GM19455 (cell line): ENCODE results near the gene NHSL2.
"Not testable (repeated sequence)": the region's sequence is repeated elsewhere in the genome, so short reads cannot be mapped to it uniquely, and the experiment has no call there.

Experiments used
- ATAC-seq: cut with Tn5 transposase; IDR thresholded peaks from one replicate; pipeline ENCODE4 v1.9.1; 2021; ENCODE audit not compliant: unreplicated experiment

The NHSL2 gene

DNA sequence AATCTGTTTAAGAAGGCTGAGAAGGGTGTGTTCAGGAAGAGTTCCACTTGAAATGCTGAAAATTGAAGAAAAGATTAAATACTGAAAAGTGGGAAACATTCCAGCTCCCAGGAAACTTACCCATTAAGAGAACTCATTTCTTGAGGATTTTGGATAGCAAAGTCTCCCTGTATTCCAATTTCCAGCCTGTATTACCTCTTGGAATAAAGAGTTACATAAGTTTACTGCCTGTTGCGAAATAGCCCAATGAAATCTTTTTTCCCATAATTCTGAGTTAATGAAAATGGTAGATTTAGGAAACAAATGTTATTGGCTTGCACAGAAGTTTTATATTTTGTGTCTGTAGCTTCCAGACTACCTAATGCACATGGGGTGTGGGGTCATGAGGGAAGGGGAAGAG is 12.0 kb downstream of the NHSL2 start:
- ATAC-seq: no peak

DNA sequence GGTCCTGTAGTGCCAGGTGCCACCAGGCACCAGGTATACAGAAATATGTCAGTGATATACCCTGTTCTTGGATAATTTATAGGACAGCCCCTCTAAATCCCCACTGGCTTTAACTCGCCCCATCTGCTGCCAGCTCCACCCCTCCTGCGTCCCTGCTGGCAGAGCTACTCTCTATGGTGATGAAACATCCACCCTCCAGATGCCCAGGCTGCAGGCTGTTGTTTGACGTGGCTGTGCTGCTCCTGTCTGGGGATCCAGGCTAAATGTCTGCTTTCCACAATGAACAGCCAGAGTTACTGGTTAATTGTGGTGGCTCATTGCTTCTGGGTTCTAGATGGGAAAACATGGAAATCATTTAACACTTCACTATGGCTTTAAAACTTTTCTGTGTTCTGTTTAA is 12.9 kb downstream of the NHSL2 start:
- no peak for ATAC-seq

DNA sequence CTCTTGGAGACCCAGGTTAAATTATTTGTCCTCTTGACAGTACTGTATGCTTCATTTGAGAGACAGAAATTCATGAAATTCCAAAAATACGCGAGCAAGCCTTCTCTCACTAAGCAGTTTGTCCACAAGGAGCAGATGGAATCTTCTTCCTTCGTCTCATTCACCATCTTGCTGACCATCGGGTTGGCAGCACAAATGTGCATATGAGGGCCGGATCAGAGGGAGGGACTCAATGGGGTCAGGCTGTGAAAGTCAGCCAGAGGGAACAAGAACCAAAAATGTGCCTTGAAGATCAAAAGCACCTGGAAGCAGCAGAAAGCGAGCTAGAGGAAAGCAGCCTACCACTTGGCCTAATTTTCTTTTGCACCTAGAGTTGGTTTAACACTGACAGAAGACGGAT is 16.4 kb downstream of the NHSL2 start:
- ATAC-seq: no peak

DNA sequence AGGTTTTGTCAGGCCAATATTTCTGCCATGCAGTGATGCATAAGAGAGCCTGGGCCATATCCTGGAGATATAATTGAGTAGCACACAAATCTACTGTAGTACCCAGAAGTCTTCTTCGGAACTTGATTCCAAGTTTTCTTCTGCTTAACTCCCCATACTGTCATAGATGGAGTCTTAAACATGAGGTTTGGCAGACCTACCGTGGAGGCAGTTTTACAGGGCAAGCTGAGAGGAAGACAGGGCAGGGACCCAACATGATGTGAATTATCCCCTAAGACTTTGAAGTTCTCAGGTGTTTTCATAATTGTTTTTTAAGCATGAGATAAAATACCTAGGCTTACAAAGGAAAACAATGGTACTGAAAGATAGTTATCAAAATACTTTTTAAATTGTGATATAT is 18.2 kb downstream of the NHSL2 start:
- ATAC-seq: no peak

DNA sequence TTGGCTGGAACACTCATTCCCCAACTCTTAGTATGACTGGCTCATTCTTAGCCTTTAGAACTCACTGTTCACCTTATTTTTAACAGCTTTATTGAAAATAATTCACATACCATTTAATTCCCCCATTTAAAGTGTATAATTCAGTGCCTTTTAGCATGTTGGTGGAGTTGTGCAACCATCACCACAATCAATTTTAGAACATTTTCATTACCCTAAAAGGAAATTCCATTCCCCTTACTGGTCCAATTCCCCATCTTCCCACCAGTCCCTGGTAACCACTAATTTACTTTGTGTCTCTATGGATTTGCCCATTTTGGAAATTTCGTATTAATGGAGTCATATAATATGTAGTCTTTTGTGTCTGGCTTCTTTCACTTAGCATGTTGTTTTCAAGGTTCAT is 19.7 kb downstream of the NHSL2 start:
- ATAC-seq: no peak

DNA sequence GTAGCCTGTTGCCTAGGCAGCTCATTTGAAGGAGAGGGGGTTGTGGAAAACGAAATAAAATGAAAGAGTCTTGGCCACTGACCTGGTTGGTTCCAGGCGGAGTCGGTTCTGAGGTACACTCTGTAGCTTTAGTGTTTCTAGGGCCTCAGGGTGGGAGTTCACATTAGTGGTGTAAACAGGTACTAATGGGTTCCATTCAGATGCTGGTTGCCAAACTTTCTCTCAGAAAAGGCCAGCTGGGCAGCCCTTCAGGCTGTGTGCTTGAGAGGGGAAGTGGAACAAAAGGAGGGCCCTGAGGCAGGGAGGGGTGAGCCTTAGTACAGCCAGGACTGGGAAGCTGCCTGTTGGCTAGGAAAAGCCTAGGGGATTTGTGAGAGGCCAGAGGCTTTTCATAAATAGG is 24.8 kb downstream of the NHSL2 start:
- ATAC-seq: no peak

DNA sequence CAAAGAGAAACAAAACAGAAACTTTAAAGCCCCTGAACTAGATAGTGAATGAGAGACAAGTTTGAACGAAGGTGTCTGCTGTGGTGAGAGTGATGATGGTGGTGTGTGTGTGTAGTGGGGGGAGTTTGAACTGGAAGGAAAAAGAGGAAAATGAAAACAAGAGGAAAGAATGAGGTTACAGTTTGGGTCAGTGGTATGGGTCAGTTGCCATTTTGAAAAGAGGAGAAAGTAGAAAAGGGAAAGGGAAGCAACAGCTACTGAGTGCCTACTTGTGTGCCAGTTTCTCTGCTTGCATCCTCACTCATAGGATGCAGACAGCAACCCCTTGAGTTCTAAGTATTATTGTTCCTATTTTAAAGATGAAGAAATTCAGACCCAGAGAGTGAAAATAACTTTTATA is 26.0 kb downstream of the NHSL2 start:
- no peak for ATAC-seq

DNA sequence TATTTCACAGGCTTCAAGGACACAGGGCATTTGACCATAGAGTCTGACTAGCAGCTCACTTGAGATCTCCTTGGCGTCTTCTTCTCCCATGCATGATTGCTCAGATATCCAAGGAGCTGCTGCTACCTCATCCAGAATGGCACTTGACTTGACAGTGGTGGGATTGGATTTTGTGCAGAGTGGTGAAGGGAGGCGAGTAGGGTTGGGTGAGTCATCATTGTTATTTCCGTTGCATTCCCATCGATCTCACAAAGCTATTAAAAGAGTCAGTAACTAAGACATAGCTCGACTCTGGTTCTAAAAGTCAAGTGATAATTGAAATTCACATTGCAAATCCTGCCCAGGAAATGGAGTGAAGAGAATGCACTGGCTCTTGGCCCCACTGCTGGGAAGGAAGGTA is 27.7 kb downstream of the NHSL2 start:
- no peak for ATAC-seq

DNA sequence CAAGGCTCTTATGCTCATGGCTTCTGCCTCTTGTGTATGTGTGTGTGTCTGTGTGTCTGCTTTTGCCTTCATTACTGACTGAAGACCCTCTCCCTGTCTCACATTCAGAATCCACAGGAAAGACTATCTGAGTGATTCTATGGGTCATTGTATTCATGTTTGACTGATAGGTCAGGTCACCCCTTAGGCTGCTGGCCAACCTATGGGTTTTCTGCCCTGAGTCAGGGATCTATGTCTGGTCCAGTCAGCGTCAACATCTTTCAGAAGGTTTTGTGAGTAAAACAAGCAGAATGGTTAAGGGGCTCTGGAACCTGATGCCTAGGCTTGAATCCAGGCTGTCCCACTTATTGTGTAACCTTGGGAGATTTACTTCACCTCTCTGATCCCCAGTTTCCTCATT is 30.5 kb downstream of the NHSL2 start:
- no peak for ATAC-seq

DNA sequence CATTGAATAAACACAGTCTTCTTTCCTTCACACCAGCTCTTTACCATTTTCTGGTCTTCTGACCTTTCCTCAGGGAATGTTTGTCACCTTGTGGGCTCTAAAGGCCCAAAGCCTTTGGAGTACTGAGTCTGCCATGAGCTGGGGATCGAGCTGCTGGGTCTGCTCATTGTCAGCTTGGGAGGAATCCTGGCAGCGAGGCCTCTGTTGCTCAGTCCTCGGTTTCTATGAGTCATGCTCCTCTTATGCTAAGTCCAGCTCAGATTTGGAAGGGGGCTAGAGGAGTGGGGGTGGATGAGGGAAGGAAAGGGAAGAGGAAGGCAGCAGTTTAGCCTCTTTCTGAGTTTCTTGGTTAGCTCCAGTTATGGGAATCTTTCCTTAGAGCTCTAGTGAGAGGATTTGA is 31.1 kb downstream of the NHSL2 start:
- no peak for ATAC-seq

DNA sequence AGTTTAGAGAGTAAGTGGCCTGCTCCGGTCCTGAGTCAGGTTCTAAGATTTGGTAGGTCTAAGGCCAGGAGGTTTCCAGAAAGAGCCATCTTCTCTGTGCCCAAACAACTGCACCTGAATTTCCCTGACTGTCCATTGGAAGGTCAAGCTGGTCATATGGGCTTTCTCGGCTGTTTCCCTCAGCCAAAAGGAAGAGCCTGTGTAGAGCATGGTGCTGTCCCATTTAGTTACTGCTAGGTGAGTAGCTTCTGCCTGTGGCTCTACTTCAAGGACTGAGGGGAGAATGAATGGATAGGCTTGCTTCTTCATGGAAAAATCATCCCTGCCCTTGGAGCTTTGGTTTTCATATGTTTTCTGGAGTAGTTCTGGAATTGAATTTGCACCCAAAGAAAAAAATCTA is 33.7 kb downstream of the NHSL2 start:
- no peak for ATAC-seq

DNA sequence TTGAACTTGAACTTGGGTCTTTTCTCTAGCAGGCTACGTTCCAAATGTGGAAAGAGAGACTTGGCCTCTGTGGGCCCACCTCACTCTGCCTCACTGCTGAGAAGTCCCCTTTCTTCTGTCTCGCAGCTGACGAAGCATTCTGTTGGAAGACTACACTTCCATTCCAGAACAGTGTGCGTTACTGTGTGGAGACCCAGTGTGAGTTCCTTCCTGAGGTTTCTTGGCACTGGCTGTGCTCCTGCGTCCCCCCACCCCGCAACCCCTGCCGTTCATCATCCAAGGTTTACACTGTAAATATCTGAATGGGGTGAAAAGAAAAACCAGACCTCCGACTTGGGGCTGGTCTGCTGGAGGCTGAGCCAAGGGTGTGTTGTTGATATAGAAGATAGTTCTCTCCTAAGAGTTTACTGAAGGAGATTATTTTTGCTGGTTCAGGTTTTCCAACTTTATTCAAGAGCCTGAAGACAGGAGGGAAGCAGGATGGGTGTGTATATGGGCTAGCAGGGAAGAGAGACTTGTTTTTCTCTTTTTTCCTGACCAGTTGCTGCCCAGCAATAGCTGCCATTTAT is 34.7 kb downstream of the NHSL2 start:
- ATAC-seq: no peak

DNA sequence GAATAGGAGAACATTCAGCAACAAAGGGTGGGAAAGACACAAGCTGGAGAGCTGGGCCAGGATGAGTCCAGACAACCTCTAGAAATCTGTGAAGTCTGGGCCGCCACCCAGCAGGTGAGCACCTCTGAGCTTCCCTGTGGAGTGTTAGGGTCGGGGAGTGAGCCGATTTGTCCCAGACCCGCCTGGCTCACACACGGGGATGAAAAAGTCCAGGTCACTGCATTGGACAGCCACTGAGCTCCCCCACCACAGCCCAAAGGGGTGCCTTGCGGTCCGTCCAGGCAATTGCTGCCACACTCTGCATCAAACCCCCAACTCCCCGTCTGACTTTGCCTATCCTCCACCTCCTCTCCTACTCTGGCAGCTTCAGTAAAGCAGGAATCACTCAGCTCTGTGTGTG is 38.7 kb downstream of the NHSL2 start:
- ATAC-seq: no peak

DNA sequence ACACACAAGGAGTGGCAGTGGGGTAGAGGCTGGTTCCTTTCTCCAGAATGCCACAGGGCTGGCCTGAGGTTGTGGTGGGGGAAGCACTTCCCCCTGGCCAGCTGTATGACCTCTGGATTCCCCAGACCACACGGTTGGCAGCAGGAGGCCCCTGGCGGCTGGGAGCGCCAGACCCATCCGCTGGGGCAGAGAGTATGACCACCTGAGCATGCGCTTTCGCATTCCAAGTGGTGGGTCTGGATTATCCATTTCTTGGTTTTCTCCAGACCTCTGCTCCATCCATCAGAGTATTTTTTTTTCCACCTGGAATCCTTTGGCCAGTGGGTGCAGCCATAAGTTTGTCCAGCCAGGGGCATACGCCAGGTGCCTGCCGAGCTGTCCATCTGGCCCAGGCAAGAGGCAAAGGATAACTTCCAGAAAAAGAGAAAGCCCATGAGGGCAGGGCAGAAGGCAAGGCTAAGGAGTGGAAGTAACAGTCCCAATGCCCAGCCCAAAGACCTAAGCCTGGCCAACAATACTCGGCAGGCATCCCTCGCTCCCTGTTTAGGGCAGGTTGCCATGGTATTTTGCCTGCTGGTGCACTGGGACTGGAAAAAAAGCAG is 39.3 kb downstream of the NHSL2 start:
- ATAC-seq: no peak

DNA sequence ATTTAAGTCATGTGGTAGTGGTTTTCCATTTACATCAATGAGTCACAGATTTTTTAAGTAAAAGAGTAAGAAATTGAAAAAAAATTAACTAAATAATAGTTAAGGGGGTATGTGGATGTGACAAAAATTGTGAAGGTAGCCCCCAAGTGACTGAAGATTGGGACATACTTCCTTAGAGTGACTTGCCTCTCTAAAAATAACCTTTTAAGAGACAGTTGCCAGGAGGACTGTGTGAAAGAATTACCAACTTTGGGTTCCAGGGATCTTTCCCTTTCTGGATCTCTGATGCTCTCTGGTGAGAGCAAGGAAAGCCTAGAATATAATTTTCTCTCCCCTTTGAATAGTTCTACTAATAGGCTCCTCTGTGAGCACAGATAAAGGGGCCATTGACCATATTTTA is 42.7 kb downstream of the NHSL2 start:
- no peak for ATAC-seq

DNA sequence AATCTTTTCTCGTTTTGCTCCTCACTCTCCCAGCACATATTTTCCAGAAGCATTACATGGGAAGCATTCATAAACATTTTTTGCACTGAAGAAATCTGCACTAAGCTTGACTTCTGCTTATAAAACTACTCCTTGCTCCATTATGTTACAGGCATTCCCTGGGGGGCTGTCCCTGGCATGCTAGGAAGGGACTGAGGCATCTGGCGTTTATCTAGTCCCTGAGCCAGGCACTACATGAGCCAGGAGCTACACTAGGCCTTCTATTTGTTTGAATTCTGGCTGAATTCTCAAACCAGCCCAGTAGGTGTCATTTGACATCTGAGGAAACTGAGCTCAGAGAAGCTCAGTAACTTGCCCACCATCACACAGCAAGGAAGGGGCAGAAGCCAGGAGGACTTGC is 43.3 kb downstream of the NHSL2 start:
- no peak for ATAC-seq

DNA sequence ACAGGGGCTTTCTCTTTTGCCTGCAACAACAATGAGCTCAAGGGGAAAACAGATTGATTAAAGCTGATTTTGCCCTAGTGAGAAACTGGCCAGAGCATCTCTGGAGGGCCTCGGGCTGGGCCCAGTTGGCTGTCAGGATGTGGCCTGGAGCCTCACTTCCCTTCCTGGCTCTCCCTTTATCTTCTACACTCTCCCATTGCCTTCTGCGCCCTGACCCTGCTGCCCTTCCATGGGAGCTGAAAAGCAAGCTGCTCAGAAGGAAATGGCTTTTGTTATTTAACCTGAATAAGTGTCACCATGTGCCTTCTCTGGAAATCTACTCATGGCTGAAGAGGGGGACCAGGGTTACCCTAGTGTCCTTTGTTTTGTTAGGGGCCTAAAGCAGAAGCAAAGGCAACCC is 43.8 kb downstream of the NHSL2 start:
- ATAC-seq: no peak

DNA sequence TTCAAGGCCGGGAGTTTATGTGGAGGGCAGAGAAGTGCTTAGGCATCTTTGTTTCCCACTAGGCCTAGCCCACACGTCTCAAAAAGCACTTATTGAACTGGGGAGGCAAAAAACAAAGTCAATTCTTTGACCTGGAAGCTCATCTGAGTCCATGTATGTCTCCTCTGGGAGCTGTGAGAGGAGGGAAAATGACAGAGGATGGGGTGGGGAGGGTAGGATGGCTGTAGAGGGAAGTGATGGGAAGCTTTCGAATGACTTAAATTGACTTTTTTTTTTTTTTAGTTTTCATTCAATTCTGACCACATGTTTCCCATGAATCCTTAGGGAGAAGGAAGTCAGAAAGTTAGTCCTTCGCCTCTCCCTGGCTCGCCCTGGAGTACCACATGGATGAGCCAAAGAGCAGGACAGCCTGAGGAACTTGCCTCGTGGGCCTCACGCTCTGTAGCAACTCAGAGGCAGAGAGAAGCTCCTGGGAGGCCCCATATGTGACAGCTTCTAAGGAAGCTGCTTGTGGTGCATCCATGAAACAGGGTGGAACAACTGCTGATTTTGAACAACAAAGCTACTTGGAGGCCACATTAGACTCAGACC is 45.0 kb downstream of the NHSL2 start:
- no peak for ATAC-seq

DNA sequence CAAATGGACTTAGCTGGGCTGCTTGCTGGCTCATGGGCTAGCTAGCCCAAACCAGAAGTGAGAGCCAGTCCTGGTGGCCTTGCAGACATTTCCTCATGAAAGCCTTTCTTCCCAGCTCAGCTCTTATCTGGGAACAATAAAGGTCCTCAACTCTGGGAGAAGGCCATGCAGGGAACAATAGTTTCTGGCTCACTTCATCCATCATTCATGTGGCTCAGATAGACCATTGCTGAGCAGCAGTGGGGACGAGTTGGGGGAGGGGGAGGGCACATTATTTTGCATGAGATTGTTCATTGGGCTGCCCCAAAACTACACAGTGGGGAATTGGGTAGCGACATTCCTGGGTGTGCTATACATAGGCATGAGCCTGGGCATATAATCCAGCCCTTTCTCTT is 47.6 kb downstream of the NHSL2 start:
- ATAC-seq: no peak

DNA sequence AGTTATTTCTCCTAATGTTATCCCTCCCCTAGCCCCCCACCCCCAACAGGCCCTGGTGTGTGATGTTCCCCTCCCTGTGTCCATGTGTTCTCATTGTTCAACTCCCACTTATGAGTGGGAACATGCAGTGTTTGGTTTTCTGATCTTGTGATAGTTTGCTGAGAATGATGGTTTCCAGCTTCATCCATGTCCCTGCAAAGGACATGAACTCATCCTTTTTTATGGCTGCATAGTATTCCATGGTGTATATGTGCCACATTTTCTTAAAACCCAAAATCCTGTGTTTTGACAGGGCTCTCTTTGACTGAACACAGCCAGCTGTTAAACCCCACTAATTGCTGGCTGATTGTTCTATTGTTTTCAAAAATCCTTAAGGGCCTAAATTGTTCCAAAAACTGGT is 53.5 kb downstream of the NHSL2 start:
- ATAC-seq: not testable (repeated sequence)

DNA sequence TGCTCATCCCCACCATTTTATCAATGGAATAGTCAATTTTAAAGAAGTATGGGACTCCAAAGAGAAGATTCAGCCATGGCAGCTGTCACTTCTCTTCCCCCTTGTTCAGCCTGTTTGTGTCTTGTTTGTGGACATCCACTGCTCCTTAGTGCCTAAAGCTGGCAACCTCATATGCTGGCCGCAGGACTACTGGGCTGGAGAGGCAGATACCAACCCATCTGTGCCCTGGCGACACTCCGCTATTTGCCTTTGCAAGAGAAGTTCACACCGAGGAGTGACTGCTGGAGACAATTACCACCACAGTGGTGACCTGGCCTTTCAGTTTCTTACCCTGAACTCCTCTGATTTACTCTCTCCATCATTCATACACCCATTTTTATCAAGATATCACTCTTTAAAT is 64.3 kb downstream of the NHSL2 start:
- no peak for ATAC-seq

DNA sequence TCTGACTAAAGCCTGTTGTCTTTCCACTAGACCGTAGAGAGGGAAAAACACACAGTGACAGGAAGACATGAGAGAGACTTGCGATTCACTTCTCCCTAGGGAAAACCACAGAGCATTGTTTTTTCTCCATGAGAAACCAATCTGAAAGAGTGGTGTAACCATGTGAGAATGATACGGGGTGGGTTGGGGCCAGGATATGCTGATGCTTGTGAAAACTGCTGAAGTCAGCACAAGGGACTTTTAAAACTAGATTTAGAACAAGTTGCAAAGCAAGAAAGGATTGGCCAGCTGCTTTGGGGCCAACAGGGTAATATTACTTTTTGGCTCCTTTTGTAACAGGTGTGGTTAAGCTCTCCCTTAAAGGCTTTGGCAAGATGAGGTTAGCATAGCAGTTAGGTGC is 66.1 kb downstream of the NHSL2 start:
- ATAC-seq: no peak

DNA sequence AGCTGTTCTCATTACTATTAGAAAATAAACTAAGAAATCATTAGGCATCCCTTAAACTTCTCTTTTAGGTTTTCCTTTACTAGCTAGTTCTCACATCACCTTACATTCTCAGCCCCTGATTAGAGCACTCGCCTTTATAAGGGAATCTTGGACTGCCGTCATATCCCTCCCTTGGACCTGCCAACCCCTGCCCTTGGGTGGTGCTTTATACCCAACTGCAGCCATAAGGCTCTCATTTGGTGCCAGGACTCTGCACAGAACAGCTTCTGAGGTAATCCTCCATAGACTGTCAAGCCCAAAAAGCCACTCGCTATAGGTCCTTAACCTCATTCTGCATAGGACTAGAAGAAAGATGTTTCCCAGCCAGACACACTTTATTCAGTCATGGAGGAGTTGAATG is 67.5 kb downstream of the NHSL2 start:
- ATAC-seq: no peak
